ENCODE results near the gene CHRND.
"Not testable (repeated sequence)": the region's sequence is repeated elsewhere in the genome, so short reads cannot be mapped to it uniquely, and the experiment has no call there.

The CHRND gene

DNA sequence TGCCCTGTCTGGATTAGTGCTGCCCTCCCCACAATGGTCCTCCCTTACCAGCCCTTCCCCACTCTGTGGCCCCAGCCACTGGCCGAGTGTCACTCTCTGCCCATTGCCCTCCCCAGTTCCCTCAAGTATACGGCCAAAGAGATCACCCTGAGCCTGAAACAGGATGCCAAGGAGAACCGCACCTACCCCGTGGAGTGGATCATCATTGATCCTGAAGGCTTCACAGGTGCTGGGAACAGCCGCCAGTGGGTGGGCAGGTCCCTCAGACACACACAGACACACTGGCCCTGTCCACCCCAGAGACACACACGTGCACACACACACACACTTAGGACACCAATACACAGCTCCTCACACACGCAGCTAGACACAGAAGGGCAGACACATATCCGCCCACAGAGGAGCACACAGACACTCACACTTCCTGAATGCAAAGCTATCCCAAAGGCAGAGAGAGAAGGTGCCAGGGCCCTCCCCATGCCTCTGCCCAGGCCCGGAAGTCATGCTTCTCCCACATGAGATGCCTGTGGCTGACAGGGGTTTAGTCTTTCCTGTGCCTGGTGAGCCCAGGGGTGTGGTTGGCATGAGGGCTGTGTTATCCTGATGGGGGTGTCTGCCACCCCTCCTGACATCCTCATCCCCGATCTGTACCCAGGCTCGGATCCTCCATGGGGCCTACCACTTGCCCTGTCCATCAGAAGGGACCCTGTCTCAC is 2.9 kb downstream of the CHRND start:
- no peak for DNase-seq

GRCh38 chr2:232529806-232530547 is 4.0 kb downstream of the CHRND start:
- DNase-seq: no peak

GRCh38 chr2:232530626-232531260 is 4.8 kb downstream of the CHRND start:
- no peak for DNase-seq

GRCh38 chr2:232532419-232532818 is 6.5 kb downstream of the CHRND start:
- DNase-seq: no peak

- DNase-seq: not testable (repeated sequence)
Measured at GRCh38 chr2:232532821-232533220, 6.9 kb downstream of the CHRND start.

DNA sequence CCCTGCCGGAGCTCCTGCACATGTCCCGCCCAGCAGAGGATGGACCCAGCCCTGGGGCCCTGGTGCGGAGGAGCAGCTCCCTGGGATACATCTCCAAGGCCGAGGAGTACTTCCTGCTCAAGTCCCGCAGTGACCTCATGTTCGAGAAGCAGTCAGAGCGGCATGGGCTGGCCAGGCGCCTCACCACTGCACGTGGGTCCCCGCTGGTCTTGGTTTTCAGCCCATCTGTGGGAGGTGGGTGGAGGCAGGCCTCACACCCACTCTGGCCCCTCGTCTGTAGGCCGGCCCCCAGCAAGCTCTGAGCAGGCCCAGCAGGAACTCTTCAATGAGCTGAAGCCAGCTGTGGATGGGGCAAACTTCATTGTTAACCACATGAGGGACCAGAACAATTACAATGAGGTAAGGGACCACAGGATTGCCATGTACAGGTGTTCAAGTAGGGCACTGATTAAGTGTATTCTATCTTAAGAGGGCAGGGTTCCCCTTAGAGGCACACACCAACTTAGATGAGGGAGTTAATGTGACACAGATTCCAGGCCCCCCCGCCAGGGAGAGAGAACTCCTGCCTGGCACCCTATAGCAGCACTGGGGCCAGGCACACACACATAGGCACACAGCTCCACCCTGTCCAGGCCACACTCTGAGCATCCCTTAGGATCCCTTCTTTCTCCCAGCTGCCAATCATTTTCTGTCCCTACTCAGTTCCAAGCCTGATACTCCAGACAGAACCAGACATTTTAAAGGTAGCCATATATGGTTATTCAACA is 8.2 kb downstream of the CHRND start:
- no peak for DNase-seq

DNA sequence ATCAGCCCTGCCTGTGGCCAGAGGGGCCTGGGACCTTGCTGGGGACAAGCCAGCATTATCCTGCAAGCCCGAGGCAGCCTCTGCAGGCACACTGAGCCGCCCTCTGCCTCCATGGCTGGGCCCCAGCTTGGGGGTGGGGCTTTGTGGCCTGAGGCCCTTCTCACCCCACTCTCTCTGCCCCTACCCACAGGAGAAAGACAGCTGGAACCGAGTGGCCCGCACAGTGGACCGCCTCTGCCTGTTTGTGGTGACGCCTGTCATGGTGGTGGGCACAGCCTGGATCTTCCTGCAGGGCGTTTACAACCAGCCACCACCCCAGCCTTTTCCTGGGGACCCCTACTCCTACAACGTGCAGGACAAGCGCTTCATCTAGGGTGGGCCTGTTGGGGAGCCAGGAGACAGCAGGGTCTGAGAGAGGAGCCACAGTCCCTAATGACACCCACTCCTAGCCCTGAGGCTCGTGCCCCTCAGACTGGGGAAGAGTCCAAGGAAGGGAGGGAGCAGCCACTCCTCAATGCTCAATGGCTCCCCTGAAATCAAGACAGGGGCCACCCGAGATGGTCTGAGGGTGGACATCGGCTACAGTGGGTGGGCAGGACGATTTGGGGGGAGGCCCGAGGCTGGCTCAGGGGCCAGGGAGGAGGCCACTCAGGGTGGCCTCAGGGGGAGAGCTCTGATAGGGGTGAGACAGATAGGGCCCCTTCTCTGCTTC is 9.1 kb downstream of the CHRND start:
- DNase-seq: no peak

DNA sequence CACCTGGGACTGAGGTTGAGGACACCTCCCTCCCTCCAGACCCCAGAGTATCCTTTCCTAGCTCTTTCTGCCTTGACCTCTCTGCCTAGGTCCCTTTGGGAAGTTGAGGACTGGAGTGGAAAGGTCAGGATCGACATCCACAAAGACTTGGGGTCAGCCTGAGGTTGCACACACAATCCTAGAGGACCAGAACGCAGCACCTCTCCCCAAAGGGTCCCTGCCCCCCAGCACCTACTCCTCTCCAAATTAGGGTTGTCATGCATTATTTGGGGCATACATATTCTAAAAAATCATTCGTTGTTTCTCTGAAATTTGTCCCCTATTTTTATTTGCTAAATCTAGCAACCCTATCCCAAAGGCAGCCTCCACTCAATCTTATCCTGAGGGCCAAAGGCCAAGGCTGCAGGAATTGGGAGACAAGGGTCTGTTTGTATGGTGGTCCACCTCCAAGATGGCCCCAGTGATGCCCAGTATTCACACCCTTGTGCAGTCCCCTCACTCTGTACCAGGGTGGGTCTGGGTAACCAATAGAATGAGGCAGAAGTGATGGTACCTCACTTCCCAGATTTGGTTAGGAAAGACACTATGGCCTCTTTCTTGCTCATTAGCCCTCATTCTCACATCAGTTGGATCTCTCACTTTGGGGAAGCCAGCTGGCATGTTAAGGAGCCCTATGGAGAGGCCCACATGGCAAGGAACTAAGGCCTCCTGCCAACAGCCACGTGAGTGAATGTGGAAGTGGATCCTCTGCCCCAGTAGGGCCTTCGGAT is 10.0 kb downstream of the CHRND start:
- no peak for DNase-seq

GRCh38 chr2:232537079-232537478 is 11.1 kb downstream of the CHRND start:
- DNase-seq: no peak

DNA sequence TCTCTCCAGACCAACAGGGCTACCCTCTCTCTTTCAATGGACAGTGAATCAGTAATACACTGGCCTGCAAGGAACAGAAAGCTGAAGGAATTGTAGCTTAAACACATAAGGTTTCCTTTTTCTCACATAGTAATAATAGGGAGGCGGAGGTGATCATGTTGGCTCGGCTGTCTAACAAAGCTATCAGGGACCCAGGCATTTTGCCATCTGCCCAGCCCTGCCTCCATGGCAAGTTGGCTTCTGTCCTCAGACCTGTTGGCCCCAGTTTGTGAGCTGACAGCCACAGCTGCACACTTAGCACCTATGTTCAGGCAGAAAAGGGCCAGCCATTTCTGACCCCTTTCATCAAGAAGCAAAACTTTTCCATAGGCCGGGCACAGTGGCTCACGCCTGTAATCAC is 11.5 kb downstream of the CHRND start:
- no peak for DNase-seq

DNA sequence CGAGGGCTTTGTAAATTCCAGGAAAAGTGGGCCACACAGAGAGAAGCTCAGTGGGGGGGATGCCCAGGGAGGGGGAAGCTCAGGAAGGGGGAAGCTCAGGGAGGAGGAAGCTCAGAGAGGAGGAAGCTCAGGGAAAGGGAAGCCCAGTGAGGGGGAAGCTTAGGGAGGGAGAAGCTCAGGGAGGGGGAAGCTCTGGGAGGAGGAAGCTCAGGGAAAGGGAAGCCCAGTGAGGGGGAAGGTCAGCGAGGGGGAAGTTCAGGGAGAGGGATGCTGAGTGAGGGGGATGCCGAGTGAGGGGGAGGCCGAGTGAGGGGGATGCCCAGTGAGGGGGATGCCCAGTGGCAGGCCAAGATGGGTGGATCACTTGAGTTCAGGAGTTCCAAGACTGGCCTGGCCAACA is 12.7 kb downstream of the CHRND start:
- no peak for DNase-seq

DNA sequence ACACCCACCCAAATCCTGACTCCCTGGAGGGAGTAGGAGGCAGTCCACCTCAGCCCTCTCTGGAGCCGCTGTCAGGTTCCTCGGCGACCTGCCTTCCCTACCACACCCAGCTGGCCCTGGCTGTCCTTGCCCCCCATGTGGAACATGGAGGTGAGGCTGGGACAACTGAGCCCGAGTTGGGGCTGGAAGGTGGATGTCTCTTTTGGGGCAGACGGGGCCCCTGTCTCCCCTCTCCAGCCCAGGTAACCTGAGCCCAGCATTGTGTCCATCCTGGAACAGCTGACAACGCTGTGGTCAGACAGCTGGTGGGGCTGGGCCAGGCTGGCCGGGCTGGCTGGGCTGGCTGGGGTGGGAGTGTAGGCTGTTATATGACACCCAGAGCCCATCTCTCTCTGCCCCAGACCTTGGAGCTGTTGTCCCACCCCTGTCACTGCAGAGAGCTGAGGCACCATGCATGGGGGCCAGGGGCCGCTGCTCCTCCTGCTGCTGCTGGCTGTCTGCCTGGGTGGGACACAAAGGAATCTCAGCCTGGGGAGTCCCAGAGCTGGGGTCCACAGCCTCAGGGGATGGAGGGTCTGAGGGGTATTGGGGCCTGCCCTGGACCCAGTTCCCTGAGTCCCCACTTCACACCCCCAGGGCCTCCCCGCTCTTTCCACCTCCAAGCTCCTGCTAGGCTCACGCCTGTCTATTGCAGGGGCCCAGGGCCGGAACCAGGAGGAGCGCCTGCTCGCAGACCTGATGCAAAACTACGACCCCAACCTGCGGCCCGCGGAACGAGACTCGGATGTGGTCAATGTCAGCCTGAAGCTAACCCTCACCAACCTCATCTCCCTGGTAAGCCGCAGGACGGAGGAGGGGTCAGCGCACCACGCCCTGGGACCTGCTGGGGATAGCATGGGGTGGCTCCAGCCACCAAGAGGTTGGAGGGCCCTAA is 13.6 kb downstream of the CHRND start, which contains the start of gene CHRNG:
TSS of gene CHRNG (plus strand) at position 395 of the 934 bp plus-strand sequence. CDS start at position 451, 56 bp downstream.
- DNase-seq: no peak

DNA sequence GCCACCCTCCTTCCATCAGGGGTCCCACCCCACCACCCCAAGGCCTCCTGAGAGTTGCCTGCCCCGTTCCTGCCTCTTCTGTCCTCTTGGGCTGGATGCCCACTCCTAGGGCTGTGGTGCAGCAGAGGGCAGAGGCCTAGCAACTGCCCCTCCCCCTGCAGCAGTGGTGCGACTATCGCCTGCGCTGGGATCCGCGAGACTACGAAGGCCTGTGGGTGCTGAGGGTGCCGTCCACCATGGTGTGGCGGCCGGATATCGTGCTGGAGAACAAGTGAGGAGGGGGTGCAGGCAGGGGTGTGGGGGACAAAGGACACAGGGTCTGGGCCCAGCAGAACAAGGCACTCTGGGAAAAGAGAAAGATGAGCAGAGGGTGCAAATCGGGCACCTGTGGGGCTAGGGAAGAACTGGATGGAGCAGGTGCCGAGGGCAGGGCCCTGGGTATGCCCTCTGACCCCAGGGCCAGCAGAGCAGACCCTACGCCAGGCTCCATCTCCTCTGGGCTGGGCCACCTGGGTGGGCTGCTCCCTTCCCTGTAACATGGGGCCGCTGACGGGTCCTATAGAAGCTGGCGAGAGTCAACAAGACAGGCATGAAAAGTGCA is 14.6 kb downstream of the CHRND start:
- no peak for DNase-seq

DNA sequence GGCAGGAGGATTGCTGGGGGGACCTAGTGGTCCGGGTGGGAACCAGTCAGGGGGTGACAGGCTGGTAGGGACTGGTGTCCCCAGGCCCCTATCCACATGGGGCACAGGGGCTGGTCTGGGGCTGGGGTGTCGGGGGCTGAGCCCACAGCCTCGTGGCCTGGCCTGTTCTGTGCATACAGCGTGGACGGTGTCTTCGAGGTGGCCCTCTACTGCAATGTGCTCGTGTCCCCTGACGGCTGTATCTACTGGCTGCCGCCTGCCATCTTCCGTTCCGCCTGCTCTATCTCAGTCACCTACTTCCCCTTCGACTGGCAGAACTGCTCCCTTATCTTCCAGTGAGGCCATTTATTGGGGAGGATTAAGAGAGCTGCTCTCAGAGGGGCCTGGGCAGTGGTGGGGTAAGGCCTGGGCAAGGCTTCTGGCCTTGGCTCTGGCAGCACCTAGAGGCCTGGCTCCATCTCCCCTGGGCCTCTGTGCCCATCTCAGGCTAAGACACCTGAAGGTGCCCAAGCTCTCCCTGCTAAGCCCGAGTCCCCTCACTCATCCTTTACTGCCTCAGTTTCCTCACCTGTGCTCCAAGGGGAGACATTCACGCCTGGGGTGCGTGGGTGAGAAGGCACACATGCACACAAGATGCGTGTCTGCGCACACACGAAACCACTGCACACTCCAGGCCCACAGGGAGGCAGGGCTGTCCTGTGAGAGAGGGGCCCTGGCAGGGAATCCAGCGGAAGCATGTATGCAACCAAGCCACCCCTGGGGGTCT is 15.4 kb downstream of the CHRND start:
- DNase-seq: no peak

- DNase-seq: no peak
Measured at GRCh38 chr2:232541961-232542714, 16.2 kb downstream of the CHRND start.

DNA sequence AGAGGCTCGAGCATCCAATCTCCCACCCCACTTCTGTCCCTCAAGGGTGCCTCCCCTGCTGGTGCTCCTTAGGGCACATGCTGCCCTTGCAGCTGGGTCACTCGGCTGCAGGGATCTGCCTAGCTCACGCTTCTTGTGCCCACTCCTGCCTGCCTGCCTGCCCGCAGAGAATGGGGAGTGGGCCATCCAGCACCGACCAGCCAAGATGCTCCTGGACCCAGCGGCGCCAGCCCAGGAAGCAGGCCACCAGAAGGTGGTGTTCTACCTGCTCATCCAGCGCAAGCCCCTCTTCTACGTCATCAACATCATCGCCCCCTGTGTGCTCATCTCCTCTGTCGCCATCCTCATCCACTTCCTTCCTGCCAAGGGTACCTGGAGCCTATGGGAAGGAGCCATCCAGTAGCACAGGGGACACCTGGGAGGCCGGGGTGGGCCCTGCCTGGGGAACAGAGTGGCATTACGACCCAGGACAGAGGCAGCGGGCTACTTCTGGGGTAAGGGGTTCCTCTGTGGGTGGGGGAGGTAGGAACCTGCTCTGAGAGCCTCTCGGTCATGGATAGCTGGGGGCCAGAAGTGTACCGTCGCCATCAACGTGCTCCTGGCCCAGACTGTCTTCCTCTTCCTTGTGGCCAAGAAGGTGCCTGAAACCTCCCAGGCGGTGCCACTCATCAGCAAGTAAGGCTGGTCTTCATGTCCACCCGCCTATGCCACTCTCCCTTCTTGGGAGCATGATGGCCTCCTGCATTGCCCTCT is 16.9 kb downstream of the CHRND start:
- DNase-seq: no peak

DNA sequence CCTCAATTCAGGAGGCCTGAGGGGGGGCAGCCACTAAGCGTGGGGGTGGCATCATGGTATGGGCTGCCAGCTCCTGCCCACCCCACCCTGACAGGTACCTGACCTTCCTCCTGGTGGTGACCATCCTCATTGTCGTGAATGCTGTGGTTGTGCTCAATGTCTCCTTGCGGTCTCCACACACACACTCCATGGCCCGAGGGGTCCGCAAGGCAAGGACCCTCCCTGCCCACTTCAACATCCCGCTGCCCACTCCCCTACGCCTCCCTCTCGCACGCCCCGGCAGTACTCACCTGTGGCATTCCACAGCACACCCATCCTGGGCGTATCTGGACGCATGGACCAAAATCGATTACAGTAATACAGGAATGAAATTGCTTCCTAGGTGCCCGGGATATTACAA is 17.5 kb downstream of the CHRND start:
- no peak for DNase-seq
